Neural progenitor cell (in vitro differentiated cells): ENCODE results near the gene APC.

Experiments
- CTCF ChIP-seq: fragments of 200-600 bp; sonication (generic); IDR thresholded peaks from 2 replicates; pipeline ENCODE4 v1.5.1; 2017; ENCODE audit warnings: antibody characterized with exemption, mild to moderate bottlenecking
- EZH2phosphoT487 ChIP-seq: fragments of 200-600 bp; sonication (generic); IDR thresholded peaks from 2 replicates; pipeline ENCODE4 v1.6.1; 2017; ENCODE audit warnings: antibody characterized with exemption

- TF ChIP-seq CTCF (no peak), EZH2phosphoT487 (no peak)
These were observed 12.8 kb upstream of the APC start for GRCh38 chr5:112724901-112725300.
